ENCODE results near the gene SEH1L.

SEH1L gene

GRCh38 chr18:12968115-12968514 lies 20.3 kb downstream of the SEH1L start:
- POLR2A ChIA-PET: no interaction called here

GRCh38 chr18:12968619-12969018 lies 20.8 kb downstream of the SEH1L start:
- Histone ChIP-seq H3K4me1 (ENCODE audit: control insufficient read depth, insufficient read depth, low read length) (no peaks in the 10 kb centered on the region), H3K36me3 (ENCODE audit: control insufficient read depth in 2 of 2, insufficient read depth in 1 of 2, low read length in 2 of 2) (peaks cover 57 to 69% of the 10 kb centered on the region in 2 experiments), H3K27ac (ENCODE audit: extremely low read depth, low read depth, low read length) (no peak overlapping the region), H3K4me3 (ENCODE audit: low read depth, low read length) (no peak overlapping the region), H3K9me3 (ENCODE audit: control insufficient read depth, insufficient read depth, low read depth, low read length) (no peaks in the 10 kb centered on the region)
- CTCF ChIA-PET: interaction anchor here (0.6 kb wide), 1 partner anchor 676 kb away, joined by 5 read pairs; no protein-coding TSS in a partner anchor
- POLR2A ChIA-PET: no interaction called here
- TF ChIP-seq BCL11A (tag by site-specific recombination; IDR thresholded peaks at IDR 0.05; ENCODE audit: low read depth) (no peak), SCRT2 (tag by site-specific recombination; IDR thresholded peaks at IDR 0.05) (no peak), EGR2 (tag by site-specific recombination; IDR thresholded peaks at IDR 0.05; ENCODE audit: low read depth) (no peak), ZNF335 (tag by site-specific recombination; conservative IDR thresholded peaks at IDR 0.05) (no peak), ZNF248 (tag by site-specific recombination; IDR thresholded peaks at IDR 0.05) (no peak), ZNF518A (tag by site-specific recombination; conservative IDR thresholded peaks at IDR 0.05; ENCODE audit: low read depth) (no peak), ZNF155 (tag by site-specific recombination; IDR thresholded peaks at IDR 0.05) (no peak)

More at GRCh38 chr18:12968115-12968514, 20.3 kb downstream of the SEH1L start:
- Histone ChIP-seq H3K4me1 (ENCODE audit: control insufficient read depth, insufficient read depth, low read length) (no peaks in the 10 kb centered on the region), H3K36me3 (ENCODE audit: control insufficient read depth in 2 of 2, insufficient read depth in 1 of 2, low read length in 2 of 2) (peaks cover 60 to 70% of the 10 kb centered on the region in 2 experiments), H3K27ac (ENCODE audit: extremely low read depth, low read depth, low read length) (no peak overlapping the region), H3K9me3 (ENCODE audit: control insufficient read depth, insufficient read depth, low read depth, low read length) (no peaks in the 10 kb centered on the region), H3K4me3 (ENCODE audit: low read depth, low read length) (no peak overlapping the region)
- CTCF ChIA-PET: interaction anchor here (0.6 kb wide), 1 partner anchor 18 kb away, joined by 3 read pairs; no protein-coding TSS in a partner anchor
- no peak for TF ChIP-seq ZBTB21 (tag by site-specific recombination; IDR thresholded peaks at IDR 0.05)
- TF ChIP-seq ZNF391 (tag by site-specific recombination; IDR thresholded peaks at IDR 0.05; ENCODE audit: borderline replicate concordance, low read depth): no peak
- no peak for TF ChIP-seq ZNF133 (tag by site-specific recombination; IDR thresholded peaks at IDR 0.05)
- no peak for TF ChIP-seq ZNF335 (tag by site-specific recombination; conservative IDR thresholded peaks at IDR 0.05)
- no peak for TF ChIP-seq GLI4 (tag by site-specific recombination; IDR thresholded peaks at IDR 0.05)
- no peak for TF ChIP-seq GLIS2 (tag by site-specific recombination; IDR thresholded peaks at IDR 0.05)
- TF ChIP-seq ZNF558 (tag by site-specific recombination; IDR thresholded peaks at IDR 0.05): no peak
- no peak for TF ChIP-seq ZNF398 (tag by site-specific recombination; IDR thresholded peaks at IDR 0.05)
- no peak for TF ChIP-seq REPIN1 (tag by site-specific recombination; IDR thresholded peaks at IDR 0.05; ENCODE audit: low read depth)
- TF ChIP-seq ZNF10 (tag by site-specific recombination; IDR thresholded peaks at IDR 0.05): no peak
- no peak for TF ChIP-seq ZNF660 (tag by site-specific recombination; IDR thresholded peaks at IDR 0.05)
- TF ChIP-seq ZIC2 (tag by site-specific recombination; IDR thresholded peaks at IDR 0.05): no peak
- no peak for TF ChIP-seq BCL6B (tag by site-specific recombination; IDR thresholded peaks at IDR 0.05)
- TF ChIP-seq ZBTB49 (tag by site-specific recombination; IDR thresholded peaks at IDR 0.05; ENCODE audit: low read depth): no peak
- no peak for TF ChIP-seq ZNF26 (tag by site-specific recombination; IDR thresholded peaks at IDR 0.05)

Measured in HEK293 (cell line).